Heart right ventricle (tissue), 16 donors: Measurements from ENCODE around the gene RNF181. TPM values are rescaled to one million over a fixed set of nuclear protein-coding genes. Genes with fewer than 3 reads are reported as not detected.
A peak's percentile ranks its signal among the peaks of the same experiment; 100 is the strongest.

Source experiments
- ATAC-seq, 8 donors: fragments of 200-7000 bp; cut with Tn5 transposase; one replicate each; pipeline ENCODE4 v1.9.1; 2020; ENCODE audit warnings: mild to moderate bottlenecking in 8 of 8, moderate library complexity in 8 of 8, moderate number of reproducible peaks in 1 of 8
- DNase-seq, 2 donors: peaks; one replicate each; pipeline ENCODE4 v3.0.0-alpha.2; 2020
- H3K27ac ChIP-seq, 10 donors: fragments of 200-600 bp; sonication (generic) in 2 of 10; one replicate each; pipeline versions ENCODE4 v1.5.0 to v1.8.0; 2020 to 2022; ENCODE audit warnings: mild to moderate bottlenecking in 3 of 10
- H3K27me3 ChIP-seq, 7 donors: fragments of 200-600 bp; one replicate each; pipeline ENCODE4 v1.8.0; 2021 to 2022; ENCODE audit warnings: mild to moderate bottlenecking in 2 of 7
- H3K36me3 ChIP-seq, 9 donors: fragments of 200-600 bp; sonication (generic) in 1 of 9; one replicate each; pipeline versions ENCODE4 v1.5.0 to v1.8.0; 2020 to 2022; ENCODE audit warnings: mild to moderate bottlenecking in 2 of 9
- H3K4me1 ChIP-seq, 9 donors: fragments of 200-600 bp; sonication (generic) in 1 of 9; one replicate each; pipeline versions ENCODE4 v1.5.0 to v1.8.0; 2020 to 2022; ENCODE audit warnings: mild to moderate bottlenecking in 4 of 9
- H3K4me3 ChIP-seq, 10 donors: fragments of 200-600 bp; sonication (generic) in 2 of 10; one replicate each; pipeline versions ENCODE4 v1.5.0 to v1.8.0; 2020 to 2022; ENCODE audit warnings: mild to moderate bottlenecking in 7 of 10, moderate library complexity in 2 of 10
- H3K9me3 ChIP-seq, 11 donors: fragments of 200-600 bp in 10 of 11; sonication (generic) in 2 of 11; one replicate each; pipeline versions ENCODE4 v1.5.0 to v1.8.0; 2013 to 2022; ENCODE audit warnings: mild to moderate bottlenecking in 2 of 11, control low read depth in 1 of 11, moderate library complexity in 1 of 11
- WGBS, 2 donors: extraction: QIAGEN DNeasy Blood & Tissue Kit; methylation state at CpG; one replicate each; pipeline ENCODE4 v1.1.7; 2013; ENCODE audit warnings: inconsistent platforms in 1 of 2; 5-methylcytosine and 5-hydroxymethylcytosine counted together
- intact Hi-C, 10 donors: fragments of 100-400 bp; cut with DNase I; formaldehyde crosslinking; loops; one replicate each; pipeline versions ENCODE4 v1.11.1 to v1.14.2; 2022
- polyA plus RNA-seq, 2 donors: library from polyadenylated mRNA; stranded (reverse); fragments of 200-250 nt; gene quantifications; one replicate each; pipeline ENCODE4 v1.2.3, GENCODE V29; 2013
- total RNA-seq, 10 donors: library from RNA; stranded (reverse); fragmentation: NEBNext Ultra II Directional in 3 of 10; extraction: Animal tissue kit (Norgen Biotek cat#: 25700) in 3 of 10; gene quantifications; one replicate each; pipeline versions ENCODE4 v1.2.1 to v1.2.4, GENCODE V29; 2021 to 2023
- TF ChIP-seq, protein P1 (sequence below), 9 donors: fragments of 200-600 bp; sonication (generic) in 2 of 9; IDR thresholded peaks; one replicate each; pipeline versions ENCODE4 v1.5.0 to v1.8.0; 2021 to 2022; ENCODE audit warnings: antibody characterized with exemption in 9 of 9, mild to moderate bottlenecking in 5 of 9, moderate library complexity in 1 of 9
- donor health status: Arrhythmogenic right ventricular cardiomyopathy.
- donor health status: ischemic (EF 13 %, LVEDD 7.1; RV severe dilation, severe dysfunction).
- donor health status: healthy with polysubstance abuse.
- donor health status: DM: no; HTN: yes; CAD: no.
- donor health status: DM: no; HTN: no; CAD: no.
- donor health status: ischemic (EF 25% LVEDD 6.9; RV normal size, moderate dysfunction).
- donor health status: ischemic (EF 25% LVEDD 5.7; RV mildly dilated, moderate dysfunction).
- donor health status: healthy.
- donor health status: DM: yes; HTN: yes; CAD: no.
- donor health status: Ischemic cardiomyopathy.
- donor health status: ischemic (EF 35%, LVEDD 5.7; RV mildly dilated, moderate dysfunction).
- donor health status: nonischemic (EF 11% LVEDD 7.7; RV severe dilation, severe dysfunction).
- donor health status: DM: yes; HTN: yes; CAD: no.
- donor health status: PGD.
- donor health status: ischemic (EF 29% LVEDD 5.4; RV normal size, mild dysfunction).
- donor health status: nonischemic (EF 23%, LVEDD 6.1; RV moderate dilation, normal function).

The RNF181 gene
- total and polyA plus RNA-seq, 12 donors, result 74.7 to 282 (median 84.2) TPM

DNA sequence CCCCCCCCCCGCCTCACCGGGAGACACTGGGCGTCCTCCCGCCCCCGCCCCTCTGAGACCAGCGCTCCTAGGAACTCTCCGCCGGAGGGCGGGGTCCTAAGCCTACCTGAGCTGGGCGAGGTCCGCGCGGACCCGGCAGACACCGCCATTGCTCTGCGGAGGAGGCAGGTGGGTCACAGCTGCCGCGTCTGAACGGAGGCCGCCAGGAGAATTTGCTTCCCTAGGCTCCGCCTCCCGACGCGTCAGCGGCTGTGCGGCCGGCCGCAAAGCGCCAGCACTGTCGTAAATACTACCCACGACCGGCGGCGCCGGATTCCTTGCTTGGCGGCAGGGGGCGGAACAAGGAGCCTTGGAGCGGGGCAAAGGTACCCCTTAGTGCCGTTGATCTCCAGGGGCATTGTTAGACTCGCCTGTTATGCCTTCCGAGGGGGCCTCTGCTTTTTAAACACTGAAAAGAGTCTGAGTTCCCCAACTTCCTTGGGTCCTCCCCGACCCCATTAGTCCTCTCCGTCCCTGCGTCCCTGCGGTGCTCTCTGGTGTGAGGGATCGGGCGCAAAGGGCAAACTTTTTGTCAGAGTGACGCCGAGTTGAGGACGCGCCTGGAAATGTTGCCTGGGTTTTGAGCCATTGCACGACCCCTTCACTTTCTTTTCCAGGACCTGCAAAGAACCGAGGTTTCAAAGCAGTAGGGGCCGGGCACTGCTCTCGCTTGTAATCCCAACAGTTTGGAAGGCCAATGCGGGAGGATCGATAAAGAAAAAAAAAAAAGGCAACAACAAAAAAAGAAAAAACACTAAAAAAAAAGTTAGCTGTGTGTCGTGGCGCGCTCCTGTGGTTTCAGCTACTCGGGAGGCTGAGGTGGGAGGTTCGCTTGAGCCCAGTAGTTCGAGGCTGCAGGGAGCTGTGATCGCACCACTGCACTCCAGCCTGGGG is 34.0 kb upstream of the RNF181 start, which contains the start of gene GGCX:
Gene GGCX (minus strand): TSS at position 214 of the 933 bp plus-strand sequence. CDS start 65 bp downstream, at position 149.
- intact Hi-C loops, result loop anchor here in 8 of 10 donors (2.0 to 10.0 kb wide), 6 partner anchors 36 to 55 kb away; partner anchors contain the start of genes TMEM150A (in 5 of the 8), C2orf68 (in 2 of the 8), RNF181 (in 2 of the 8) and USP39 (in 2 of the 8)
- 3 to 4% methylated on average over 64 of the region's 64 CpGs for WGBS, 2 donors

GRCh38 chr2:85564144-85564563 is 31.4 kb upstream of the RNF181 start:
- Histone ChIP-seq H3K4me1 (peaks cover 0 to 36% (median 22%) of the 10 kb centered on the region in 9 donors), H3K27me3 (no peaks in the 10 kb centered on the region), H3K36me3 (peaks cover 0 to 4% (median 0%) of the 10 kb centered on the region in 9 donors), H3K9me3 (no peaks in the 10 kb centered on the region), H3K27ac (peak overlapping the region in 1 of 10 donors; percentile 69), H3K4me3 (no peak overlapping the region)
- ATAC-seq (no peak), DNase-seq (no peak)
- intact Hi-C loops, result loop anchor here in 7 of 10 donors (5.0 to 10.0 kb wide), 4 partner anchors 33 to 51 kb away; partner anchors contain the start of genes TMEM150A (in 4 of the 7), C2orf68 (in 2 of the 7), RNF181 (in 2 of the 7) and USP39 (in 1 of the 7)
- TF ChIP-seq, protein P1, sequence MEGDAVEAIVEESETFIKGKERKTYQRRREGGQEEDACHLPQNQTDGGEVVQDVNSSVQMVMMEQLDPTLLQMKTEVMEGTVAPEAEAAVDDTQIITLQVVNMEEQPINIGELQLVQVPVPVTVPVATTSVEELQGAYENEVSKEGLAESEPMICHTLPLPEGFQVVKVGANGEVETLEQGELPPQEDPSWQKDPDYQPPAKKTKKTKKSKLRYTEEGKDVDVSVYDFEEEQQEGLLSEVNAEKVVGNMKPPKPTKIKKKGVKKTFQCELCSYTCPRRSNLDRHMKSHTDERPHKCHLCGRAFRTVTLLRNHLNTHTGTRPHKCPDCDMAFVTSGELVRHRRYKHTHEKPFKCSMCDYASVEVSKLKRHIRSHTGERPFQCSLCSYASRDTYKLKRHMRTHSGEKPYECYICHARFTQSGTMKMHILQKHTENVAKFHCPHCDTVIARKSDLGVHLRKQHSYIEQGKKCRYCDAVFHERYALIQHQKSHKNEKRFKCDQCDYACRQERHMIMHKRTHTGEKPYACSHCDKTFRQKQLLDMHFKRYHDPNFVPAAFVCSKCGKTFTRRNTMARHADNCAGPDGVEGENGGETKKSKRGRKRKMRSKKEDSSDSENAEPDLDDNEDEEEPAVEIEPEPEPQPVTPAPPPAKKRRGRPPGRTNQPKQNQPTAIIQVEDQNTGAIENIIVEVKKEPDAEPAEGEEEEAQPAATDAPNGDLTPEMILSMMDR (IDR thresholded peaks at IDR 0.05), result no peak
- 85 to 93% methylated on average over 5 of the region's 5 CpGs for WGBS, 2 donors

More for the DNA sequence above, 34.0 kb upstream of the RNF181 start, which contains the start of gene GGCX:
- H3K4me3 ChIP-seq, result peak within 1 kb of the TSS; percentile 79 to 91 (median 85)
- H3K27me3 ChIP-seq, result no peaks in the 10 kb centered on the region
- H3K27ac ChIP-seq, result peak within 1 kb of the TSS; percentile 60 to 97 (median 91)
- ATAC-seq, result peak; percentile 94 to 98 (median 96)
- H3K9me3 ChIP-seq, result no peaks in the 10 kb centered on the region
- peaks cover 0 to 36% (median 27%) of the 10 kb centered on the region in 9 donors for H3K4me1 ChIP-seq
- peak; percentile 96 to 97 for DNase-seq
- peaks cover 0 to 29% (median 5%) of the 10 kb centered on the region in 9 donors for H3K36me3 ChIP-seq
- TF ChIP-seq, protein P1 (IDR thresholded peaks at IDR 0.05), result peak in 4 of 9 donors; percentile 14 to 47 (median 34)

DNA sequence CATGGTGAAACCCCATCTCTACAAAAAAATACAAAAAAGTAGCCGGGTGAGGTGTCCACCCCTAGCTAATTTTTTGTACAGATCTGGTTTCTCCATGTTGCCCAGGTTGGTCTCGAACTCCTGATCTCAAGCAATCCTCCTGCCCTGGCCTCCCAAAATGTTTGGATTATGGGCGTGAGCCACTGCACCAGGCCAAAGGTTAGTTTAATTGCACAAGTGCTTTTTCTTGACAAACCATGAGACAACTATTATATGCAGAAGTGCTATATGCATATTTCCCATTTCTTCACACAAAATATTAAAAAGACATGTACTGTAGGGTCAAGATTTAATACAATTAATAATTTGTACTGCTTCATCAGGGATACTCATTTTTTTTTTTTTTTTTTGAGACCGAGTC is 29.3 kb upstream of the RNF181 start:
- Histone ChIP-seq H3K27ac (no peak overlapping the region), H3K4me3 (no peak overlapping the region), H3K9me3 (no peaks in the 10 kb centered on the region), H3K4me1 (peaks cover 0 to 20% (median 6%) of the 10 kb centered on the region in 9 donors), H3K36me3 (no peaks in the 10 kb centered on the region), H3K27me3 (no peaks in the 10 kb centered on the region)
- WGBS, 2 donors, result 75 to 76% methylated on average over 4 of the region's 4 CpGs
- ATAC-seq (no peak), DNase-seq (no peak)
- TF ChIP-seq, protein P1 (IDR thresholded peaks at IDR 0.05), result no peak
- intact Hi-C loops, result loop anchor here in 1 of 10 donors (10.0 kb wide), 1 partner anchor 49 kb away; the partner anchor contains the start of genes C2orf68 and USP39

- TF ChIP-seq, protein P1 (IDR thresholded peaks at IDR 0.05), result no peak
- peaks cover 0 to 38% (median 33%) of the 10 kb centered on the region in 9 donors for H3K4me1 ChIP-seq
- ATAC-seq, result no peak
Observed at GRCh38 chr2:85575739-85576138, 19.8 kb upstream of the RNF181 start.

More at GRCh38 chr2:85575739-85576138, 19.8 kb upstream of the RNF181 start:
- DNase-seq, result no peak
- 85 to 86% methylated on average over 8 of the region's 8 CpGs for WGBS, 2 donors
- intact Hi-C loops, result no loop called here
- Histone ChIP-seq H3K36me3 (no peaks in the 10 kb centered on the region), H3K27me3 (no peaks in the 10 kb centered on the region), H3K4me3 (no peak overlapping the region), H3K27ac (no peak overlapping the region), H3K9me3 (no peaks in the 10 kb centered on the region)
